NCI-H2081 treated with DMSO at 0.1 percent for 48 hours (cell line): ENCODE data around the gene GFOD1.
"Not testable (repeated sequence)": the region's sequence is repeated elsewhere in the genome, so short reads cannot be mapped to it uniquely, and the experiment has no call there.

Experiments
- DNase-seq: peaks from one replicate; lab custom pipeline; 2025; lab: John Stamatoyannopoulos, UW

GFOD1 gene

GRCh38 chr6:13511141-13511571 lies 23.8 kb upstream of the GFOD1 start:
- not testable (repeated sequence) for DNase-seq

GRCh38 chr6:13510433-13510832 lies 23.0 kb upstream of the GFOD1 start:
- DNase-seq = not testable (repeated sequence)

- DNase-seq = no peak
Measured at GRCh38 chr6:13508711-13509705, 21.6 kb upstream of the GFOD1 start.

GRCh38 chr6:13507306-13507860 lies 20.0 kb upstream of the GFOD1 start:
- no peak for DNase-seq

GRCh38 chr6:13505345-13505734 lies 17.9 kb upstream of the GFOD1 start:
- no peak for DNase-seq

- DNase-seq = no peak
Measured at GRCh38 chr6:13504611-13505344, 17.4 kb upstream of the GFOD1 start.

- no peak for DNase-seq
Measured at GRCh38 chr6:13500915-13501314, 13.5 kb upstream of the GFOD1 start.

GRCh38 chr6:13500264-13500663 lies 12.9 kb upstream of the GFOD1 start:
- no peak for DNase-seq

- DNase-seq = no peak
Measured at GRCh38 chr6:13496513-13497190, 9.3 kb upstream of the GFOD1 start.

- DNase-seq = no peak
Measured at GRCh38 chr6:13495818-13496217, 8.4 kb upstream of the GFOD1 start.

- no peak for DNase-seq
Measured at GRCh38 chr6:13495112-13495776, 7.8 kb upstream of the GFOD1 start.

GRCh38 chr6:13494137-13494536 lies 6.7 kb upstream of the GFOD1 start:
- no peak for DNase-seq

- no peak for DNase-seq
Measured at GRCh38 chr6:13493147-13493546, 5.7 kb upstream of the GFOD1 start.

GRCh38 chr6:13492357-13492756 lies 5.0 kb upstream of the GFOD1 start:
- no peak for DNase-seq

- DNase-seq = no peak
Measured at GRCh38 chr6:13491538-13491937, 4.1 kb upstream of the GFOD1 start.

GRCh38 chr6:13490402-13490801 lies 3.0 kb upstream of the GFOD1 start:
- no peak for DNase-seq

- DNase-seq = no peak
Measured at GRCh38 chr6:13488896-13489237, 1.5 kb upstream of the GFOD1 start.

- no peak for DNase-seq
Measured at GRCh38 chr6:13488015-13488895, 855 bp upstream of the GFOD1 start.

GRCh38 chr6:13486679-13487121 lies 700 bp downstream of the GFOD1 start:
- no peak for DNase-seq

- DNase-seq = no peak
Measured at GRCh38 chr6:13485923-13486562, 1.4 kb downstream of the GFOD1 start.
